Activated naive CD4-positive, alpha-beta T cell treated with anti-CD3 and anti-CD28 coated beads, Interleukin-2, amount 10 ng/mL, durations not matched to agents 7 days and 5 days (primary cell): ENCODE measurements around the gene ABCB10.
A peak's percentile ranks its signal among the peaks of the same experiment; 100 is the strongest.
"Not testable (repeated sequence)": the region's sequence is repeated elsewhere in the genome, so short reads cannot be mapped to it uniquely, and the experiment has no call there.

Experiments
- CTCF ChIA-PET: fragments of 350-600 bp; sonication (Branson Sonifier 250); formaldehyde crosslinking; loops from one replicate; lab custom pipeline; 2021; ENCODE audit warnings: antibody characterized with exemption; lab: Charles Lee
- DNase-seq: peaks from one replicate; pipeline ENCODE4 v3.0.0-alpha.2; 2020
- H3K27ac Mint-ChIP-seq: one replicate; pipeline ENCODE4 v1.8.0; 2021; ENCODE audit warnings: mild to moderate bottlenecking, moderate library complexity, mixed read lengths
- H3K27me3 Mint-ChIP-seq: one replicate; pipeline ENCODE4 v1.8.0; 2021; ENCODE audit warnings: mild to moderate bottlenecking, mixed read lengths
- H3K36me3 Mint-ChIP-seq: one replicate; pipeline ENCODE4 v1.8.0; 2021; ENCODE audit warnings: mixed read lengths
- H3K4me1 Mint-ChIP-seq: one replicate; pipeline ENCODE4 v1.8.0; 2021; ENCODE audit warnings: mixed read lengths
- H3K4me3 Mint-ChIP-seq: one replicate; pipeline ENCODE4 v1.8.0; 2021; ENCODE audit warnings: mild to moderate bottlenecking, moderate library complexity, mixed read lengths
- H3K9me3 Mint-ChIP-seq: one replicate; pipeline ENCODE4 v1.8.0; 2021; ENCODE audit warnings: mixed read lengths

The ABCB10 gene

DNA sequence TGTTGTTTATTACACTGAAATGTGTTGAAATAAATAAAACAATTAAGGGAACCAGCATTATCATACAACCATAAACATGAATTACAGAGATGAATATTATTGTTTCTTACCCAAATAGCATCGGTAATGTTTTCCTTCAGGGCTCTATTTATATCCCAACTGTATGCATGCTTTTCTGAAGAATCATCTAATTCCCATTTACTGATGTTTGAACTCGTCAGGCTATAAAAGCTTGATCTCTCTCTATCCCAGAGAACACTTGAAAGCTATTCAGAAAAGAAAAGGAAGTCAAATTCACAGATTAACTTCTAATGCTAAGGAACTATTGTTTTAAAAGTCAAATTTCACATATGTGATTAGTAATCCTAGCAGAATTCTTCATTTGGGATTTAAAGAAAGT is 62.7 kb downstream of the ABCB10 start:
- DNase-seq, result no peak
- Mint-ChIP-seq H3K4me1 (no peaks in the 10 kb centered on the region), H3K27me3 (no peaks in the 10 kb centered on the region), H3K4me3 (no peak overlapping the region), H3K36me3 (peaks cover 37% of the 10 kb centered on the region), H3K27ac (no peak overlapping the region), H3K9me3 (no peaks in the 10 kb centered on the region)
- CTCF ChIA-PET, result interaction anchor here (3.2 kb wide), 1 partner anchor 13 kb away, joined by 15 read pairs; no protein-coding TSS in a partner anchor

GRCh38 chr1:229487181-229487580 is 71.3 kb downstream of the ABCB10 start:
- Mint-ChIP-seq H3K4me1 (no peaks in the 10 kb centered on the region), H3K27ac (no peak overlapping the region), H3K9me3 (no peaks in the 10 kb centered on the region), H3K36me3 (peaks cover 48% of the 10 kb centered on the region), H3K4me3 (no peak overlapping the region), H3K27me3 (no peaks in the 10 kb centered on the region)
- no peak for DNase-seq
- CTCF ChIA-PET, result interaction anchor here (9.1 kb wide), 1 partner anchor 229 kb away, joined by 152 read pairs; no protein-coding TSS in a partner anchor

GRCh38 chr1:229485318-229485717 is 73.2 kb downstream of the ABCB10 start:
- Mint-ChIP-seq H3K4me1 (peaks cover 2% of the 10 kb centered on the region), H3K9me3 (no peaks in the 10 kb centered on the region), H3K27ac (no peak overlapping the region), H3K4me3 (no peak overlapping the region), H3K27me3 (no peaks in the 10 kb centered on the region), H3K36me3 (peaks cover 51% of the 10 kb centered on the region)
- DNase-seq, result no peak
- CTCF ChIA-PET, result interaction anchor here (9.1 kb wide), 1 partner anchor 227 kb away, joined by 152 read pairs; no protein-coding TSS in a partner anchor

GRCh38 chr1:229482511-229482910 is 76.0 kb downstream of the ABCB10 start:
- Mint-ChIP-seq H3K27me3 (no peaks in the 10 kb centered on the region), H3K9me3 (no peaks in the 10 kb centered on the region), H3K4me1 (peaks cover 9% of the 10 kb centered on the region), H3K27ac (no peak overlapping the region), H3K36me3 (peaks cover 55% of the 10 kb centered on the region), H3K4me3 (no peak overlapping the region)
- DNase-seq, result no peak
- CTCF ChIA-PET, result interaction anchor here (0.6 to 9.1 kb wide), 15 partner anchors 9 to 224 kb away, joined by 3 to 152 read pairs (median 4); no protein-coding TSS in a partner anchor

- no peaks in the 10 kb centered on the region for H3K9me3 Mint-ChIP-seq
- no peak overlapping the region for H3K27ac Mint-ChIP-seq
- CTCF ChIA-PET, result interaction anchor here (0.9 to 9.1 kb wide), 2 partner anchors 39 to 222 kb away, joined by 3 to 152 read pairs; no protein-coding TSS in a partner anchor
- peaks cover 47% of the 10 kb centered on the region for H3K36me3 Mint-ChIP-seq
- no peaks in the 10 kb centered on the region for H3K27me3 Mint-ChIP-seq
- no peak for DNase-seq
- H3K4me3 Mint-ChIP-seq, result no peak overlapping the region
- peaks cover 9% of the 10 kb centered on the region for H3K4me1 Mint-ChIP-seq
Observed at GRCh38 chr1:229480495-229480894, 78.0 kb downstream of the ABCB10 start.

GRCh38 chr1:229479660-229480399 is 78.7 kb downstream of the ABCB10 start:
- CTCF ChIA-PET, result interaction anchor here (0.9 to 9.1 kb wide), 2 partner anchors 38 to 222 kb away, joined by 3 to 152 read pairs; no protein-coding TSS in a partner anchor
- Mint-ChIP-seq H3K27ac (no peak overlapping the region), H3K4me3 (no peak overlapping the region)

GRCh38 chr1:229478852-229479251 is 79.7 kb downstream of the ABCB10 start:
- Mint-ChIP-seq H3K27ac (no peak overlapping the region), H3K9me3 (no peaks in the 10 kb centered on the region), H3K4me3 (no peak overlapping the region), H3K27me3 (no peaks in the 10 kb centered on the region), H3K4me1 (peaks cover 9% of the 10 kb centered on the region), H3K36me3 (peaks cover 49% of the 10 kb centered on the region)
- DNase-seq, result no peak
- CTCF ChIA-PET, result interaction anchor here (9.1 kb wide), 1 partner anchor 221 kb away, joined by 152 read pairs; no protein-coding TSS in a partner anchor

More at GRCh38 chr1:229479660-229480399, 78.7 kb downstream of the ABCB10 start:
- Mint-ChIP-seq H3K27me3 (no peaks in the 10 kb centered on the region), H3K36me3 (peaks cover 46% of the 10 kb centered on the region), H3K4me1 (peaks cover 9% of the 10 kb centered on the region), H3K9me3 (no peaks in the 10 kb centered on the region)
- no peak for DNase-seq

GRCh38 chr1:229475859-229476258 is 82.6 kb downstream of the ABCB10 start:
- H3K27ac Mint-ChIP-seq, H3K9me3 Mint-ChIP-seq, H3K4me3 Mint-ChIP-seq, DNase-seq, H3K27me3 Mint-ChIP-seq, H3K4me1 Mint-ChIP-seq: not testable (repeated sequence)
- CTCF ChIA-PET, result interaction anchor here (1.2 to 2.0 kb wide), 2 partner anchors 217 to 221 kb away, joined by 3 to 7 read pairs; no protein-coding TSS in a partner anchor
- peaks cover 46% of the 10 kb centered on the region for H3K36me3 Mint-ChIP-seq

GRCh38 chr1:229474509-229474908 is 84.0 kb downstream of the ABCB10 start:
- no peaks in the 10 kb centered on the region for H3K9me3 Mint-ChIP-seq
- no peak overlapping the region for H3K4me3 Mint-ChIP-seq
- no peaks in the 10 kb centered on the region for H3K27me3 Mint-ChIP-seq
- peak overlapping the region; percentile 1 for H3K27ac Mint-ChIP-seq
- peaks cover 2% of the 10 kb centered on the region for H3K4me1 Mint-ChIP-seq
- CTCF ChIA-PET, result no interaction called here
- H3K36me3 Mint-ChIP-seq, result peaks cover 51% of the 10 kb centered on the region
- DNase-seq, result no peak

DNA sequence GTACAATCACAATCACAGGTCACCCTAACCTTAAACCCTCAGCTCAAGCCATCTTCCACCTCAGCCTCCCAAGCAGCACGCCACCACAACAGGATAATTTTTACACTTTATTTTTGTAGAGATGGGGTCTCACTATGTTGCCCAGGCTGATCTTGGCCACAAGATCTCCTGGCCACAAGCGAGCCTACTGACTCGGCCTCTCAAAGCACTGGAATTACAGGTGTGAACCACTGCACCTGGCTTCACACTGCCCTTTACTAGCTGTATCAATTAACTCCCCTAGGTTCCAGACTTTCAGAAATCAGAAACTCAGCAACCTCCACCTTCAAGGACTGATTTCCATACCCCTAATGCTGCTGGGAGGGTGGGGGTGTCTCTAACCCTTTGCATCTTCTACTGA is 87.3 kb downstream of the ABCB10 start:
- H3K9me3 Mint-ChIP-seq, result no peaks in the 10 kb centered on the region
- CTCF ChIA-PET, result interaction anchor here (1.9 kb wide), 1 partner anchor 11 kb away, joined by 7 read pairs; no protein-coding TSS in a partner anchor
- DNase-seq, result no peak
- no peak overlapping the region for H3K4me3 Mint-ChIP-seq
- no peaks in the 10 kb centered on the region for H3K4me1 Mint-ChIP-seq
- peaks cover 55% of the 10 kb centered on the region for H3K36me3 Mint-ChIP-seq
- no peak overlapping the region for H3K27ac Mint-ChIP-seq
- no peaks in the 10 kb centered on the region for H3K27me3 Mint-ChIP-seq

- Mint-ChIP-seq H3K9me3 (no peaks in the 10 kb centered on the region), H3K4me1 (no peaks in the 10 kb centered on the region), H3K4me3 (no peak overlapping the region), H3K36me3 (peaks cover 53% of the 10 kb centered on the region), H3K27ac (no peak overlapping the region), H3K27me3 (no peaks in the 10 kb centered on the region)
- no peak for DNase-seq
- CTCF ChIA-PET, result no interaction called here
Observed at GRCh38 chr1:229470406-229471043, 88.0 kb downstream of the ABCB10 start.

DNA sequence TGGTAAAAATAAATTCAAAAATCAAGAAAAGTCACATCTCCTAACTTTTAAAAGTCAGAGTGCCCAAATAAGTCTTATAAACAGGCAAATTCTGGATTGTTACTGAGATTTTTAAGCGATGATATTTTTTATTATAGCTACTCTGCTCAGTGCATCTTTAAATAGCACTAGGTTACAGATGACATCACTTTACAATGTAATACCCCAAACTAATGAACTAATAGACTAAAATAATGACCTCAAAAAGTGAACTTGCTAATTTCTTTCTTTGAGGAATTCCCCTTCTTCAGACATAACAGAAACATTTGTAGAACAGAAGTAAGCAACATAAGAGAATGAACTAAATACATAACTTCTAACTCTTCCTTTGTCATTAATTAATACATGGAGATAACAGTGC is 91.6 kb downstream of the ABCB10 start:
- no peak overlapping the region for H3K27ac Mint-ChIP-seq
- no peak overlapping the region for H3K4me3 Mint-ChIP-seq
- no peak for DNase-seq
- H3K9me3 Mint-ChIP-seq, result no peaks in the 10 kb centered on the region
- no peaks in the 10 kb centered on the region for H3K27me3 Mint-ChIP-seq
- H3K36me3 Mint-ChIP-seq, result peaks cover 59% of the 10 kb centered on the region
- H3K4me1 Mint-ChIP-seq, result no peaks in the 10 kb centered on the region
- CTCF ChIA-PET, result no interaction called here
